AG04450 (cell line): ENCODE results near the gene MBLAC1. TPM values are rescaled to one million over a fixed set of nuclear protein-coding genes. Genes with fewer than 3 reads are reported as not detected.
"Not testable (repeated sequence)": the region's sequence is repeated elsewhere in the genome, so short reads cannot be mapped to it uniquely, and the experiment has no call there.

Experiments used
- CTCF ChIA-PET: fragments of 300-600, 350-600 bp; formaldehyde crosslinking; extraction: SDS; loops from one replicate; lab custom pipeline; 2022; ENCODE audit warnings: antibody characterized with exemption, inconsistent platforms; lab: Charles Lee
- POLR2A ChIA-PET: fragments of 350-600 bp; formaldehyde crosslinking; extraction: SDS; loops from one replicate; lab custom pipeline; 2021; ENCODE audit warnings: antibody characterized with exemption, inconsistent platforms; lab: Yijun Ruan, JAX
- DNase-seq: peaks from one replicate; pipeline ENCODE4 v3.0.0-alpha.2; 2011; ENCODE audit warnings: low read depth, low spot score
- H3K27ac ChIP-seq: one replicate; pipeline ENCODE4 v1.5.1; 2012; ENCODE audit warnings: low read depth, low read length, control low read depth
- H3K27me3 ChIP-seq: one replicate; pipeline ENCODE4 v1.6.0; 2012; ENCODE audit warnings: low read length; ENCODE audit not compliant: control insufficient read depth, insufficient read depth
- H3K4me3 ChIP-seq: 2 replicates; pipeline ENCODE4 v1.5.1; 2011; ENCODE audit warnings: mild to moderate bottlenecking, low read depth, low read length, control low read depth
- H3K9me3 ChIP-seq: 2 replicates; pipeline ENCODE4 v1.5.1; 2012; ENCODE audit warnings: low read length; ENCODE audit not compliant: control insufficient read depth, insufficient read depth
- CTCF ChIP-seq: IDR thresholded peaks from 2 replicates; pipeline ENCODE4 v1.5.1; 2011; ENCODE audit warnings: low read depth, low read length, control low read depth, inconsistent platforms
- polyA plus RNA-seq: library from polyadenylated mRNA; depleted of rRNA; stranded (reverse); fragments of >200 nt; gene quantifications from 2 replicates; pipeline ENCODE4 v1.2.3, GENCODE V29; 2011

Gene MBLAC1
- polyA plus RNA-seq, 1 experiment, result 0.55 TPM

DNA sequence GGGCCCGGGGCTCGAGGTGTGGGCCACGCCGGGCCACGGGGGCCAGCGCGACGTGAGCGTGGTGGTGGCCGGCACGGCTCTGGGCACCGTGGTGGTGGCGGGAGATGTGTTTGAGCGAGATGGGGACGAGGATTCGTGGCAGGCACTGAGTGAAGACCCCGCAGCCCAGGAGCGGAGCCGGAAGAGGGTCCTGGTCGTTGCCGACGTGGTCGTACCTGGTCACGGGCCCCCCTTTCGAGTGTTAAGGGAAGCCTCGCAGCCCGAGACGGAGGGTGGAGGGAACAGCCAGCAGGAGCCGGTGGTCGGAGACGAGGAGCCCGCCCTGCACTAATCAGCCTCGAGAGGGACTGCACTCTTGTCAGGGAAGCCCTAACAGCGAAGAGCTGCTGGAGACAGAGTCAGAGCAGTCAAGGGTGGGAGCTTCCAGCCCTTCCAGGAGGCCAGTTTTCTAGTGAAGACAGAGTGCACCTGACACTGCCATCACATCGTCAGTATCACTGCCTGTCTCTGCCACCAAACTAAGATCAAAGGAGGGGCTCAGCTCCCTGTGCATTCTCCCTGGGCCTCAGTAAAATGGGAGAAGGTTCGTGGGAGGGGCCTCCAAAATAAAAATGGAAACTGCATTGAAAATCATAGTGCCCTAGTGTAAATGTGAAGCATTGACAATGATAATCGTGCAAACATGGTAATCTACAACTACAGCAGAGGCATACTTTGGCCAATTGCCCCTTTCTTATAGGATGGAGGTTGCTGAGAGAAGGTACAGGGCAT is 1.3 kb downstream of the MBLAC1 start:
- Histone ChIP-seq H3K4me3 (peak overlapping the region; percentile 96), H3K9me3 (no peaks in the 10 kb centered on the region), H3K27me3 (no peaks in the 10 kb centered on the region), H3K27ac (no peak overlapping the region)
- no peak for DNase-seq
- no peak for TF ChIP-seq CTCF
- ChIA-PET CTCF (interaction anchor here (0.9 to 3.3 kb wide), 3 partner anchors 26 to 134 kb away, joined by 3 to 13 read pairs (median 4); partner anchors contain the start of genes AP4M1 and MCM7), POLR2A (interaction anchor here (0.9 kb wide), 1 partner anchor 27 kb away, joined by 4 read pairs; the partner anchor contains the start of gene MCM7)

GRCh38 chr7:100128637-100128963 is 1.8 kb downstream of the MBLAC1 start:
- H3K27me3 ChIP-seq, result no peaks in the 10 kb centered on the region
- no peak for DNase-seq
- no peak overlapping the region for H3K4me3 ChIP-seq
- H3K9me3 ChIP-seq, result no peaks in the 10 kb centered on the region
- no peak overlapping the region for H3K27ac ChIP-seq
- CTCF ChIA-PET, result interaction anchor here (0.9 to 3.3 kb wide), 3 partner anchors 27 to 134 kb away, joined by 3 to 13 read pairs (median 4); partner anchors contain the start of genes AP4M1 and MCM7
- TF ChIP-seq CTCF, result no peak
- POLR2A ChIA-PET, result interaction anchor here (0.9 kb wide), 1 partner anchor 28 kb away, joined by 4 read pairs; the partner anchor contains the start of gene MCM7

DNA sequence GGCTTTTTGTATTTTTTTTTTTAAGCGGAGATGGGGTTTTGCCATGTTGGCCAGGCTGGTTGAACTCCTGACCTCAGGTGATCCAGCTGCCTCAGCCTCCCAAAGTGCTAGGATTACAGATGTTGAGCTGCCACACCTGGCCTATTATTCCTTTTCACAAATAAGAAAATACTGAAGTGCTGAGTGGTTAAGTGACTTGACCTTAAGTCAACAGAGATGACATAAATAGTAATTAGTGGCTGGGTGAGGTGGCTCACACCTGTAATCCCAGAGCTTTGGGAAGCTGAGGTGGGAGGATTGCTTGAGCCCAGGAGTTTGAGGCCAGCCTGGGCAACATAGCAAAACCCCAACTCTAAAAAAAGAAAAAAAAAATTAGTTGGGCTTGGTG is 3.4 kb downstream of the MBLAC1 start:
- POLR2A ChIA-PET, H3K9me3 ChIP-seq, H3K27ac ChIP-seq, H3K4me3 ChIP-seq, DNase-seq, H3K27me3 ChIP-seq: not testable (repeated sequence)
- CTCF ChIA-PET, result interaction anchor here (0.6 to 5.4 kb wide), 22 partner anchors 9 to 277 kb away, joined by 3 to 65 read pairs (median 6); partner anchors contain the start of genes AP4M1, GAL3ST4, GPC2 and LAMTOR4

- TF ChIP-seq CTCF, result peak; percentile 79
- Histone ChIP-seq H3K27me3 (no peaks in the 10 kb centered on the region), H3K4me3 (peak overlapping the region; percentile 0; the same call in 1 of the 2 replicates), H3K9me3 (no peaks in the 10 kb centered on the region), H3K27ac (no peak overlapping the region)
- no peak for DNase-seq
- ChIA-PET POLR2A (no interaction called here), CTCF (interaction anchor here (0.6 to 5.4 kb wide), 30 partner anchors 8 to 827 kb away, joined by 3 to 65 read pairs (median 5); partner anchors contain the start of genes AP4M1, GAL3ST4, GPC2 and LAMTOR4)
These were observed 4.1 kb downstream of the MBLAC1 start for GRCh38 chr7:100130608-100131453.

- Histone ChIP-seq H3K27me3 (no peaks in the 10 kb centered on the region), H3K9me3 (no peaks in the 10 kb centered on the region), H3K27ac (no peak overlapping the region), H3K4me3 (no peak overlapping the region)
- POLR2A ChIA-PET, result no interaction called here
- DNase-seq, result no peak
- no peak for TF ChIP-seq CTCF
- CTCF ChIA-PET, result interaction anchor here (0.9 to 5.4 kb wide), 20 partner anchors 9 to 275 kb away, joined by 3 to 65 read pairs (median 8); partner anchors contain the start of genes GAL3ST4, GPC2, LAMTOR4 and PVRIG
These were observed 5.4 kb downstream of the MBLAC1 start for GRCh38 chr7:100132126-100132525.
